ENCODE results near the gene WASF2.

DNA sequence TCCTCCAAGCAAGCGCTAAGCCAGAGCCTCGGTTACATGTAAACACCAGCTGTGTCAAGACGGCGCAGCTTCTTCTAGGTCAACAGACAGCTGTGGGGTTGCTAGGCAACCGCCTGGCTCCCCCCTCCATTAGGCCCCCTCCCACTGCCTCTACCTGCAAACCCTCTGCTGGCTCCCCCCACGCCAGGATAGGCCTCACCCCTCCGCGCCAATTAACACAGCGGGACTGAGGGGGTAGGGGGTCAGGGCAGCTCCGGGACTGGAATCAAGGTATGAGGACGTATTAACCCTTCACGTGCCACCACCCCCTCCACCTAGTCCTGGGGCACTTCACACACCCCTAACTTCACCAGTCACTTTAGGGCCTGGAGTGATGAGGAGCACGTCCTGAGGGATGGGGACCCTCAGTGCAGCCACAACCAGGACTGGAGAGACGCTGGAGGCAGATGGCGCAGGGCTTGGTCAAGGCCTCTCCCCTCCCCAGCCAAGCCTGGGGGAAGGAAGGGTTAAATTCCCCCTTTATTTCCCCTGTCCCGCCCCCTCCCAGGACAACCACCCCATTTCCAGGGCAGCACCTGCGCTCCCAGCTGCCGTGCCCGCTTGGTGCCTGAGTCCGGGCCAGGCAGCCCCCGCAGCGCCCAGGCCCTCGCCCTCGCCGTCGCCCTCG, 37.4 kb upstream of the WASF2 start:
- no peak for TF ChIP-seq POLR2AphosphoS5 (IDR thresholded peaks at IDR 0.05; ENCODE audit: low read depth, low read length)
- peak; percentile 83 for TF ChIP-seq FOXP2 (optimal IDR thresholded peaks at IDR 0.05; ENCODE audit: borderline replicate concordance, extremely low read depth, extremely low read length, insufficient read depth)
- TF ChIP-seq TAF1 (IDR thresholded peaks at IDR 0.05; ENCODE audit: borderline replicate concordance, insufficient read depth, low read length): no peak
- TF ChIP-seq, protein P1, sequence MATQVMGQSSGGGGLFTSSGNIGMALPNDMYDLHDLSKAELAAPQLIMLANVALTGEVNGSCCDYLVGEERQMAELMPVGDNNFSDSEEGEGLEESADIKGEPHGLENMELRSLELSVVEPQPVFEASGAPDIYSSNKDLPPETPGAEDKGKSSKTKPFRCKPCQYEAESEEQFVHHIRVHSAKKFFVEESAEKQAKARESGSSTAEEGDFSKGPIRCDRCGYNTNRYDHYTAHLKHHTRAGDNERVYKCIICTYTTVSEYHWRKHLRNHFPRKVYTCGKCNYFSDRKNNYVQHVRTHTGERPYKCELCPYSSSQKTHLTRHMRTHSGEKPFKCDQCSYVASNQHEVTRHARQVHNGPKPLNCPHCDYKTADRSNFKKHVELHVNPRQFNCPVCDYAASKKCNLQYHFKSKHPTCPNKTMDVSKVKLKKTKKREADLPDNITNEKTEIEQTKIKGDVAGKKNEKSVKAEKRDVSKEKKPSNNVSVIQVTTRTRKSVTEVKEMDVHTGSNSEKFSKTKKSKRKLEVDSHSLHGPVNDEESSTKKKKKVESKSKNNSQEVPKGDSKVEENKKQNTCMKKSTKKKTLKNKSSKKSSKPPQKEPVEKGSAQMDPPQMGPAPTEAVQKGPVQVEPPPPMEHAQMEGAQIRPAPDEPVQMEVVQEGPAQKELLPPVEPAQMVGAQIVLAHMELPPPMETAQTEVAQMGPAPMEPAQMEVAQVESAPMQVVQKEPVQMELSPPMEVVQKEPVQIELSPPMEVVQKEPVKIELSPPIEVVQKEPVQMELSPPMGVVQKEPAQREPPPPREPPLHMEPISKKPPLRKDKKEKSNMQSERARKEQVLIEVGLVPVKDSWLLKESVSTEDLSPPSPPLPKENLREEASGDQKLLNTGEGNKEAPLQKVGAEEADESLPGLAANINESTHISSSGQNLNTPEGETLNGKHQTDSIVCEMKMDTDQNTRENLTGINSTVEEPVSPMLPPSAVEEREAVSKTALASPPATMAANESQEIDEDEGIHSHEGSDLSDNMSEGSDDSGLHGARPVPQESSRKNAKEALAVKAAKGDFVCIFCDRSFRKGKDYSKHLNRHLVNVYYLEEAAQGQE (IDR thresholded peaks at IDR 0.05; ENCODE audit: insufficient read depth in 1 of 2, low read depth in 2 of 2, low read length in 2 of 2): no peak
- no peak for TF ChIP-seq SIN3A (IDR thresholded peaks at IDR 0.05; ENCODE audit: borderline replicate concordance, insufficient read depth, low read length)

All from PFSK-1 (cell line).